HG03460 (cell line): Measurements from ENCODE around the gene GPR35.
"Not testable (repeated sequence)": the region's sequence is repeated elsewhere in the genome, so short reads cannot be mapped to it uniquely, and the experiment has no call there.

Experiments
- ATAC-seq: cut with Tn5 transposase; IDR thresholded peaks from one replicate; pipeline ENCODE4 v1.9.1; 2021; ENCODE audit not compliant: unreplicated experiment

GPR35 gene

GRCh38 chr2:240650254-240650965 lies 25.1 kb downstream of the GPR35 start:
- ATAC-seq = no peak

- ATAC-seq = no peak
These were observed 25.9 kb downstream of the GPR35 start for GRCh38 chr2:240651185-240651584.

- ATAC-seq = peak; percentile 70
These were observed 30.9 kb downstream of the GPR35 start for GRCh38 chr2:240655931-240656886.

- not testable (repeated sequence) for ATAC-seq
These were observed 34.6 kb downstream of the GPR35 start for GRCh38 chr2:240659883-240660282.

- ATAC-seq = no peak
These were observed 37.4 kb downstream of the GPR35 start for GRCh38 chr2:240662681-240663080.

GRCh38 chr2:240663546-240664190 lies 38.4 kb downstream of the GPR35 start:
- ATAC-seq = no peak

GRCh38 chr2:240664622-240665021 lies 39.3 kb downstream of the GPR35 start:
- ATAC-seq = no peak

- ATAC-seq = no peak
These were observed 45.1 kb downstream of the GPR35 start for GRCh38 chr2:240670402-240670801.

GRCh38 chr2:240670950-240671349 lies 45.7 kb downstream of the GPR35 start:
- ATAC-seq = no peak

- no peak for ATAC-seq
These were observed 46.9 kb downstream of the GPR35 start for GRCh38 chr2:240672076-240672700.

GRCh38 chr2:240672701-240673190 lies 47.5 kb downstream of the GPR35 start:
- ATAC-seq = no peak

GRCh38 chr2:240674461-240675184 lies 49.3 kb downstream of the GPR35 start:
- ATAC-seq = not testable (repeated sequence)

- ATAC-seq = not testable (repeated sequence)
These were observed 50.1 kb downstream of the GPR35 start for GRCh38 chr2:240675345-240675744.

GRCh38 chr2:240678043-240678442 lies 52.8 kb downstream of the GPR35 start:
- ATAC-seq = not testable (repeated sequence)

- not testable (repeated sequence) for ATAC-seq
These were observed 53.6 kb downstream of the GPR35 start for GRCh38 chr2:240678909-240679308.

- ATAC-seq = not testable (repeated sequence)
These were observed 54.9 kb downstream of the GPR35 start for GRCh38 chr2:240680185-240680584.
